Tibial artery (tissue), 4 donors: ENCODE data around the gene OR13J1.
A peak's percentile ranks its signal among the peaks of the same experiment; 100 is the strongest.

Source experiments
- DNase-seq, 2 donors: peaks; one replicate each; pipeline ENCODE4 v3.0.0-alpha.2; 2019
- H3K27ac ChIP-seq, 2 donors: fragments of 200-600 bp; sonication (generic) in 1 of 2; 1 replicate in 1 of 2; 2 replicates in 1 of 2; pipeline ENCODE4 v1.5.1; 2018 to 2019; ENCODE audit warnings: mild to moderate bottlenecking in 1 of 2
- H3K27me3 ChIP-seq, 2 donors: fragments of 200-600 bp; sonication (generic) in 1 of 2; one replicate each; pipeline versions ENCODE4 v1.5.1 to v1.6.0; 2016 to 2019
- H3K36me3 ChIP-seq, 3 donors: fragments of 200-600 bp; sonication (generic) in 2 of 3; one replicate each; pipeline ENCODE4 v1.5.1; 2016 to 2019; ENCODE audit warnings: mild to moderate bottlenecking in 2 of 3
- H3K4me1 ChIP-seq, 4 donors: fragments of 200-600 bp; sonication (generic) in 2 of 4; 1 replicate in 3 of 4; 2 replicates in 1 of 4; pipeline ENCODE4 v1.5.1; 2016 to 2019
- H3K4me3 ChIP-seq, 2 donors: fragments of 200-600 bp; sonication (generic) in 1 of 2; 1 replicate in 1 of 2; 2 replicates in 1 of 2; pipeline ENCODE4 v1.5.1; 2018 to 2019; ENCODE audit warnings: mild to moderate bottlenecking in 2 of 2
- H3K9me3 ChIP-seq, 3 donors: fragments of 200-600 bp; sonication (generic) in 1 of 3; one replicate each; pipeline ENCODE4 v1.5.1; 2016 to 2019
- CTCF ChIP-seq, 2 experiments: fragments of 200-600 bp in 1 of 2; fragments of 450-650 bp in 1 of 2; IDR thresholded peaks; one replicate each; pipeline ENCODE4 v1.5.1; 2017 to 2019; ENCODE audit warnings: antibody characterized with exemption in 2 of 2, mild to moderate bottlenecking in 1 of 2, moderate library complexity in 1 of 2
- intact Hi-C: fragments of 100-400 bp; cut with DNase I; formaldehyde crosslinking; loops from one replicate; pipeline ENCODE4 v1.15.0; 2023; ENCODE audit warnings: low total_unique reads

OR13J1 gene

GRCh38 chr9:35882996-35883395 is 12.8 kb upstream of the OR13J1 start:
- Histone ChIP-seq H3K9me3 (no peaks in the 10 kb centered on the region), H3K4me1 (no peaks in the 10 kb centered on the region), H3K27ac (no peak overlapping the region), H3K36me3 (no peaks in the 10 kb centered on the region), H3K27me3 (no peaks in the 10 kb centered on the region), H3K4me3 (no peak overlapping the region)
- no peak for TF ChIP-seq CTCF (IDR thresholded peaks at IDR 0.05)
- intact Hi-C loops: loop anchor here (2.0 to 5.0 kb wide), 2 partner anchors 56 to 91 kb away; partner anchors contain the start of gene NPR2
- no peak for DNase-seq

- H3K36me3 ChIP-seq: no peaks in the 10 kb centered on the region
- peak; percentile 90 to 92 for TF ChIP-seq CTCF (IDR thresholded peaks at IDR 0.05)
- no peak overlapping the region for H3K4me3 ChIP-seq
- no peaks in the 10 kb centered on the region for H3K27me3 ChIP-seq
- no peaks in the 10 kb centered on the region for H3K9me3 ChIP-seq
- no peak overlapping the region for H3K27ac ChIP-seq
- DNase-seq: peak; percentile 87 to 89
- no peaks in the 10 kb centered on the region for H3K4me1 ChIP-seq
- intact Hi-C loops: loop anchor here (2.0 to 5.0 kb wide), 2 partner anchors 56 to 90 kb away; partner anchors contain the start of gene NPR2
Measured at GRCh38 chr9:35882263-35882848, 12.2 kb upstream of the OR13J1 start.

GRCh38 chr9:35872505-35872904 is 2.3 kb upstream of the OR13J1 start:
- Histone ChIP-seq H3K27ac (no peak overlapping the region), H3K9me3 (peaks cover 0 to 6% (median 0%) of the 10 kb centered on the region in 3 donors), H3K27me3 (peaks cover 0 to 24% of the 10 kb centered on the region in 2 donors), H3K36me3 (no peaks in the 10 kb centered on the region), H3K4me1 (peaks cover 0 to 2% (median 0%) of the 10 kb centered on the region in 4 donors), H3K4me3 (no peak overlapping the region)
- intact Hi-C loops: no loop called here
- no peak for TF ChIP-seq CTCF (IDR thresholded peaks at IDR 0.05)
- DNase-seq: no peak

GRCh38 chr9:35871545-35871944 is 1.3 kb upstream of the OR13J1 start:
- Histone ChIP-seq H3K27me3 (peaks cover 0 to 28% of the 10 kb centered on the region in 2 donors), H3K27ac (no peak overlapping the region), H3K9me3 (peaks cover 0 to 6% (median 0%) of the 10 kb centered on the region in 3 donors), H3K36me3 (no peaks in the 10 kb centered on the region), H3K4me1 (peaks cover 0 to 2% (median 0%) of the 10 kb centered on the region in 4 donors), H3K4me3 (no peak overlapping the region)
- intact Hi-C loops: no loop called here
- no peak for TF ChIP-seq CTCF (IDR thresholded peaks at IDR 0.05)
- no peak for DNase-seq

DNA sequence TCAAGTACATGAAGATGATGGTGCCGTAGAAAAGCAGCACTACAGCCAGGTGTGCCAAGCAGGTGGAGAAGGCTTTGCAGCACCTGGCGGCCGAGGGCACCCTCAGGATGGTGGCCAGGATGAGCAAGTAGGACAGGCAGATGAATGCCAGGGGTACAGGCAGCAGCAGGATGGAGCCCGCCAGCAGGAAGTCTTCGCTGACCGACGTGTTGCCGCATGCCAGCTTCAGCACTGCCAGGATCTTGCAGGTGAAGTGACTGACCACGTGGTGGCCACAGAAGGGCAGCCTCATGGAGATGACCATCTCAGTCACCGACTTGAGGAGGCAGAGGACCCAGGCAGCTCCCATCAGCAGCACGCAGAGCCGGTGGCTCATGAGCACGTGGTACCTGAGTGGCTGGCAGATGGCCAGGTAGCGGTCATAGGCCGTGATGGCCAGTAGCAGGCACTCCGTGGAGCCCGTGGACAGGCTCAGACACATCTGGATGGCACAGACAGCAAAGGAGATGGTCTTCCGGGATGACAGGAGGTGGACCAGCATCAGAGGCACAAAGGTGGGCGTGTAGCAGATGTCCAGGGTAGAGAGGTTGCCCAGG is 482 bp downstream of the OR13J1 start:
- H3K4me1 ChIP-seq: peaks cover 0 to 2% (median 0%) of the 10 kb centered on the region in 4 donors
- H3K27ac ChIP-seq: no peak overlapping the region
- no peaks in the 10 kb centered on the region for H3K9me3 ChIP-seq
- H3K36me3 ChIP-seq: no peaks in the 10 kb centered on the region
- intact Hi-C loops: loop anchor here (10.0 kb wide), 1 partner anchor 235 kb away; no protein-coding TSS in a partner anchor
- no peak overlapping the region for H3K4me3 ChIP-seq
- no peak for TF ChIP-seq CTCF (IDR thresholded peaks at IDR 0.05)
- peaks cover 0 to 30% of the 10 kb centered on the region in 2 donors for H3K27me3 ChIP-seq
- no peak for DNase-seq
